PFSK-1 (cell line): Measurements from ENCODE around the gene DUS1L.

ENCODE experiments used
- POLR2AphosphoS5 ChIP-seq: IDR thresholded peaks from 2 replicates; pipeline ENCODE4 v1.6.1; 2012; ENCODE audit warnings: low read depth, mild to moderate bottlenecking, control low read depth, low read length, moderate library complexity
- SIN3A ChIP-seq: IDR thresholded peaks from 2 replicates; pipeline ENCODE4 v1.6.1; 2012; ENCODE audit warnings: mild to moderate bottlenecking, low read length, moderate library complexity, borderline replicate concordance; ENCODE audit not compliant: insufficient read depth
- TAF1 ChIP-seq: IDR thresholded peaks from 2 replicates; pipeline ENCODE4 v1.6.1; 2012; ENCODE audit warnings: low read length, control low read depth, borderline replicate concordance; ENCODE audit not compliant: insufficient read depth
- TF ChIP-seq, protein P1 (sequence below), 2 experiments: IDR thresholded peaks; 2 replicates each; pipeline versions ENCODE4 v1.6.1 to v1.8.0; 2011 to 2012; ENCODE audit warnings: low read depth in 2 of 2, low read length in 2 of 2, control low read depth in 1 of 2, inconsistent platforms in 1 of 2, mild to moderate bottlenecking in 1 of 2, moderate library complexity in 1 of 2; ENCODE audit not compliant: insufficient read depth in 1 of 2

DNA sequence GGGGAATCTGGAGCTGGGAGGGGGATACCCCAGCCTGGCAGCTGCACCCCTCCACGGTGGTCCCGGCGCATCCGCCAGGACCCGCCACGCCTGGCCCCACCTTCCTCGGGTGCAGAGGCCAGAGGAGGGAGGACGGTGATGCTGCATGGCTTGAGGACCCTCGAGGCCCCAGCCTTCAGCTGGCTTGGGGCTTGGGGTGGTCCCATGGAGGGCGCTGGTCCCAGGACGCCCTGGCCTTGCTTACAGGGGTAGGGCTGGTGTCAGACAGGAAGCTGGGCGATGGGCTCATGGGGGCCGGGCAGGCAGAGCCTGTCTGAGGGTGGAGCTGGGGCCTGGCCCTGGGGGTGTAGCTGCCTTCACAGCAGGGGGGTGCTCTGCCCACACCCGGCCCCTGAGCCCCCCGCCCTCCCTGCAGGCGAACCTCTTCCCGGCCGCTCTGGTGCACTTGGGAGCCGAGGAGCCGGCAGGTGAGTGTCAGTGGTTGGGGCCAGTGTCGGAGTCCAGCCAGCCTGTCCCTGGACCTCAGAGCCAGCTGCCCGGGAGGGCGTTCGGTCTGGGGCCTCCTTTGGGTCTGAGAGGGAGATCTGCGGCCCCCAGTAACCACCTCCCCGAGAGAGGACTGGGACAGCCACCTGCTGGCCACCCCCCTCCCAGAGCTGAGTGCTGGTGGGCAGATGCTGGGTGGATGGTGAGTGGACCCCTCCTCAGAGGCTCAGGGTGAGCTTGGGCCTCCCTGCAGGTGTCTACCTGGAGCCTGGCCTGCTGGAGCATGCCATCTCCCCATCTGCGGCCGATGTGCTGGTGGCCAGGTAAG, 49.3 kb downstream of the DUS1L start:
- no peak for TF ChIP-seq POLR2AphosphoS5
- TF ChIP-seq TAF1, result no peak
- TF ChIP-seq SIN3A, result no peak
- TF ChIP-seq, protein P1, sequence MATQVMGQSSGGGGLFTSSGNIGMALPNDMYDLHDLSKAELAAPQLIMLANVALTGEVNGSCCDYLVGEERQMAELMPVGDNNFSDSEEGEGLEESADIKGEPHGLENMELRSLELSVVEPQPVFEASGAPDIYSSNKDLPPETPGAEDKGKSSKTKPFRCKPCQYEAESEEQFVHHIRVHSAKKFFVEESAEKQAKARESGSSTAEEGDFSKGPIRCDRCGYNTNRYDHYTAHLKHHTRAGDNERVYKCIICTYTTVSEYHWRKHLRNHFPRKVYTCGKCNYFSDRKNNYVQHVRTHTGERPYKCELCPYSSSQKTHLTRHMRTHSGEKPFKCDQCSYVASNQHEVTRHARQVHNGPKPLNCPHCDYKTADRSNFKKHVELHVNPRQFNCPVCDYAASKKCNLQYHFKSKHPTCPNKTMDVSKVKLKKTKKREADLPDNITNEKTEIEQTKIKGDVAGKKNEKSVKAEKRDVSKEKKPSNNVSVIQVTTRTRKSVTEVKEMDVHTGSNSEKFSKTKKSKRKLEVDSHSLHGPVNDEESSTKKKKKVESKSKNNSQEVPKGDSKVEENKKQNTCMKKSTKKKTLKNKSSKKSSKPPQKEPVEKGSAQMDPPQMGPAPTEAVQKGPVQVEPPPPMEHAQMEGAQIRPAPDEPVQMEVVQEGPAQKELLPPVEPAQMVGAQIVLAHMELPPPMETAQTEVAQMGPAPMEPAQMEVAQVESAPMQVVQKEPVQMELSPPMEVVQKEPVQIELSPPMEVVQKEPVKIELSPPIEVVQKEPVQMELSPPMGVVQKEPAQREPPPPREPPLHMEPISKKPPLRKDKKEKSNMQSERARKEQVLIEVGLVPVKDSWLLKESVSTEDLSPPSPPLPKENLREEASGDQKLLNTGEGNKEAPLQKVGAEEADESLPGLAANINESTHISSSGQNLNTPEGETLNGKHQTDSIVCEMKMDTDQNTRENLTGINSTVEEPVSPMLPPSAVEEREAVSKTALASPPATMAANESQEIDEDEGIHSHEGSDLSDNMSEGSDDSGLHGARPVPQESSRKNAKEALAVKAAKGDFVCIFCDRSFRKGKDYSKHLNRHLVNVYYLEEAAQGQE (IDR thresholded peaks at IDR 0.05; ENCODE audit: insufficient read depth in 1 of 2, low read depth in 2 of 2, low read length in 2 of 2), result no peak
